GM10248 (cell line): ENCODE data around the gene ABHD5.

ENCODE experiments used
- CTCF ChIA-PET: fragments of 300-600 bp; sonication (Branson Sonifier 250); formaldehyde crosslinking; extraction: SDS; loops from one replicate; lab custom pipeline; 2021; ENCODE audit warnings: antibody characterized with exemption; lab: Yijun Ruan, JAX
- POLR2A ChIA-PET: fragments of 350-650 bp; sonication (Branson Sonifier 250); formaldehyde crosslinking; extraction: SDS; loops from one replicate; lab custom pipeline; 2020; ENCODE audit warnings: antibody characterized with exemption; lab: Yijun Ruan, JAX
- DNase-seq: peaks from one replicate; pipeline ENCODE4 v3.0.0; 2012; ENCODE audit errors: extremely low spot score
- TF ChIP-seq, protein P1 (sequence below): IDR thresholded peaks from 2 replicates; pipeline ENCODE4 v1.5.1; 2012; ENCODE audit warnings: mild to moderate bottlenecking, low read depth; ENCODE audit errors: extremely low read depth, missing control alignments, control extremely low read depth

ABHD5 gene

GRCh38 chr3:43728476-43728875, 37.7 kb downstream of the ABHD5 start:
- POLR2A ChIA-PET: no interaction called here
- DNase-seq: no peak
- CTCF ChIA-PET: interaction anchor here (1.4 kb wide), 1 partner anchor 24 kb away, joined by 3 read pairs; no protein-coding TSS in a partner anchor
- TF ChIP-seq, protein P1, sequence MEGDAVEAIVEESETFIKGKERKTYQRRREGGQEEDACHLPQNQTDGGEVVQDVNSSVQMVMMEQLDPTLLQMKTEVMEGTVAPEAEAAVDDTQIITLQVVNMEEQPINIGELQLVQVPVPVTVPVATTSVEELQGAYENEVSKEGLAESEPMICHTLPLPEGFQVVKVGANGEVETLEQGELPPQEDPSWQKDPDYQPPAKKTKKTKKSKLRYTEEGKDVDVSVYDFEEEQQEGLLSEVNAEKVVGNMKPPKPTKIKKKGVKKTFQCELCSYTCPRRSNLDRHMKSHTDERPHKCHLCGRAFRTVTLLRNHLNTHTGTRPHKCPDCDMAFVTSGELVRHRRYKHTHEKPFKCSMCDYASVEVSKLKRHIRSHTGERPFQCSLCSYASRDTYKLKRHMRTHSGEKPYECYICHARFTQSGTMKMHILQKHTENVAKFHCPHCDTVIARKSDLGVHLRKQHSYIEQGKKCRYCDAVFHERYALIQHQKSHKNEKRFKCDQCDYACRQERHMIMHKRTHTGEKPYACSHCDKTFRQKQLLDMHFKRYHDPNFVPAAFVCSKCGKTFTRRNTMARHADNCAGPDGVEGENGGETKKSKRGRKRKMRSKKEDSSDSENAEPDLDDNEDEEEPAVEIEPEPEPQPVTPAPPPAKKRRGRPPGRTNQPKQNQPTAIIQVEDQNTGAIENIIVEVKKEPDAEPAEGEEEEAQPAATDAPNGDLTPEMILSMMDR: no peak

DNA sequence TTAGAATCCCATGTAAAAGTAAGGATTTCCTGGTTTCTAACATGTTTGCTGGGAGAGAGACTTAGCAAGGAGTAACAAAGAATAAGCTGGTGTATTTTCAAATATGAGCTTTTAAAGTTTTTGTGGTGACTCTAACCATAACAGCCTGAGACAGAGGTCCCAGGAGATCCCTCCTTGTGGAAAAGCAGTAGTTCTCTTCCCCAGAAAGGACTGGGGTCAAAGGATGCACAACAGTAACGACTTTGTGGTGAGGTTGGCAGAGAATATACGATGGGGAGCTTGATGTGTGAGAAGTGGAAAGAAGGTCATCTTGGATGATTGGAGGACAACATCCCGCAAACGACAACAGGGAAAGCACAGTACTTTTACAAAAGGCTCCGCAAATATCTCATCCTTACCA, 38.2 kb downstream of the ABHD5 start:
- POLR2A ChIA-PET: no interaction called here
- CTCF ChIA-PET: interaction anchor here (1.4 to 1.5 kb wide), 3 partner anchors 12 to 24 kb away, joined by 3 read pairs; no protein-coding TSS in a partner anchor
- TF ChIP-seq, protein P1: no peak
- no peak for DNase-seq

- no peak for DNase-seq
- TF ChIP-seq, protein P1: no peak
- ChIA-PET POLR2A (no interaction called here), CTCF (interaction anchor here (1.4 to 1.5 kb wide), 3 partner anchors 13 to 25 kb away, joined by 3 read pairs; no protein-coding TSS in a partner anchor)
These were observed 39.1 kb downstream of the ABHD5 start for GRCh38 chr3:43729707-43730414.

GRCh38 chr3:43732747-43733425, 42.1 kb downstream of the ABHD5 start:
- ChIA-PET POLR2A (no interaction called here), CTCF (interaction anchor here (0.9 to 1.8 kb wide), 4 partner anchors 10 to 52 kb away, joined by 3 to 4 read pairs (median 4); no protein-coding TSS in a partner anchor)
- TF ChIP-seq, protein P1: no peak
- no peak for DNase-seq

GRCh38 chr3:43733459-43734384, 43.0 kb downstream of the ABHD5 start:
- ChIA-PET CTCF (interaction anchor here (0.9 to 1.4 kb wide), 4 partner anchors 9 to 20 kb away, joined by 3 to 4 read pairs (median 4); no protein-coding TSS in a partner anchor), POLR2A (no interaction called here)
- no peak for DNase-seq
- TF ChIP-seq, protein P1: no peak
